Breast epithelium (tissue), 4 donors: ENCODE results near the gene FAM110A. TPM values are rescaled to one million over a fixed set of nuclear protein-coding genes. Genes with fewer than 3 reads are reported as not detected.

ENCODE experiments used
- DNase-seq, 2 donors: peaks; one replicate each; pipeline ENCODE4 v3.0.0-alpha.2; 2019; ENCODE audit warnings: low spot score in 2 of 2
- H3K27ac ChIP-seq, 2 donors: fragments of 200-600 bp; sonication (generic) in 1 of 2; one replicate each; pipeline ENCODE4 v1.5.1; 2016 to 2019; ENCODE audit warnings: mild to moderate bottlenecking in 1 of 2
- H3K27me3 ChIP-seq, 2 donors: fragments of 200-600 bp; sonication (generic) in 1 of 2; one replicate each; pipeline versions ENCODE4 v1.5.1 to v1.6.0; 2017 to 2019; ENCODE audit warnings: control low read depth in 1 of 2, mild to moderate bottlenecking in 1 of 2
- H3K36me3 ChIP-seq: fragments of 200-600 bp; one replicate; pipeline ENCODE4 v1.5.1; 2019
- H3K4me1 ChIP-seq, 2 donors: fragments of 200-600 bp; sonication (generic); one replicate each; pipeline ENCODE4 v1.5.1; 2016 to 2019; ENCODE audit warnings: control low read depth in 1 of 2
- H3K4me3 ChIP-seq, 3 donors: fragments of 200-600 bp; sonication (generic); 1 replicate in 2 of 3; 2 replicates in 1 of 3; pipeline ENCODE4 v1.5.1; 2016 to 2019; ENCODE audit warnings: mild to moderate bottlenecking in 3 of 3, moderate library complexity in 2 of 3
- H3K9me3 ChIP-seq, 2 donors: fragments of 200-600 bp; sonication (generic) in 1 of 2; one replicate each; pipeline ENCODE4 v1.5.1; 2016 to 2019; ENCODE audit warnings: control low read depth in 1 of 2
- POLR2A ChIP-seq: fragments of 450-650 bp; IDR thresholded peaks from one replicate; pipeline ENCODE4 v1.6.1; 2016; ENCODE audit warnings: antibody characterized with exemption, mild to moderate bottlenecking, moderate library complexity
- POLR2AphosphoS5 ChIP-seq, 3 donors: sonication (generic); formaldehyde crosslinking; IDR thresholded peaks; one replicate each; pipeline ENCODE4 v1.6.1; 2017; ENCODE audit warnings: antibody characterized with exemption in 3 of 3
- intact Hi-C: fragments of 100-400 bp; cut with DNase I; formaldehyde crosslinking; loops from one replicate; pipeline ENCODE4 v1.15.1; 2023; ENCODE audit warnings: low total_unique reads
- total RNA-seq, 3 donors: library from RNA; depleted of rRNA; stranded (reverse); fragments of >200 nt; gene quantifications; one replicate each; pipeline ENCODE4 v1.1.0, GENCODE V29; 2016
- TF ChIP-seq, protein P1 (sequence below), 3 donors: fragments of 450-650 bp; IDR thresholded peaks; one replicate each; pipeline ENCODE4 v1.5.1; 2016 to 2017; ENCODE audit warnings: antibody characterized with exemption in 3 of 3, mild to moderate bottlenecking in 3 of 3, moderate library complexity in 3 of 3

FAM110A gene
- total RNA-seq, 3 donors from 2014 or later: 4.0 to 18.9 (median 8.2) TPM

DNA sequence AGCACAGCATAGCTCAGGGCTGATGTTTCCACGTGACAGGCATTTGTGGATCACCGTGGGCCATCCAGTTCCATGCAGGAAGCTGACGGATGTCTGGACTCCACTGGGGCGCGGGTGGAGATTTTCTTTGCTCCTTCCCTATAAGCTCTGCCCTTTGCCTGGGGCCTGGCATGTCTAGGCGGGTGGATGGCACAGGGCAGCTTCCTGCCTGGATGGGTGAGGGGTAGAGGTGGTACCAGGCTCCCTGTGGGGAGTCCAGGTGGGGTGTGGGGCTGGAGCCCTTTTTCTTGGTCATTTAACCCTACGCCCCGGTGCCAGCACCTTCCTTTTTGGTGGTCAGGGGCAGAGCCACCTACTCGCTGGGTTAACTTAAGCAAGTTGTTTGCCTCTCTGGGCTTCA lies 10.4 kb downstream of the FAM110A start:
- no peaks in the 10 kb centered on the region for H3K9me3 ChIP-seq
- no peak for TF ChIP-seq POLR2AphosphoS5 (IDR thresholded peaks at IDR 0.05)
- TF ChIP-seq POLR2A: no peak
- TF ChIP-seq, protein P1, sequence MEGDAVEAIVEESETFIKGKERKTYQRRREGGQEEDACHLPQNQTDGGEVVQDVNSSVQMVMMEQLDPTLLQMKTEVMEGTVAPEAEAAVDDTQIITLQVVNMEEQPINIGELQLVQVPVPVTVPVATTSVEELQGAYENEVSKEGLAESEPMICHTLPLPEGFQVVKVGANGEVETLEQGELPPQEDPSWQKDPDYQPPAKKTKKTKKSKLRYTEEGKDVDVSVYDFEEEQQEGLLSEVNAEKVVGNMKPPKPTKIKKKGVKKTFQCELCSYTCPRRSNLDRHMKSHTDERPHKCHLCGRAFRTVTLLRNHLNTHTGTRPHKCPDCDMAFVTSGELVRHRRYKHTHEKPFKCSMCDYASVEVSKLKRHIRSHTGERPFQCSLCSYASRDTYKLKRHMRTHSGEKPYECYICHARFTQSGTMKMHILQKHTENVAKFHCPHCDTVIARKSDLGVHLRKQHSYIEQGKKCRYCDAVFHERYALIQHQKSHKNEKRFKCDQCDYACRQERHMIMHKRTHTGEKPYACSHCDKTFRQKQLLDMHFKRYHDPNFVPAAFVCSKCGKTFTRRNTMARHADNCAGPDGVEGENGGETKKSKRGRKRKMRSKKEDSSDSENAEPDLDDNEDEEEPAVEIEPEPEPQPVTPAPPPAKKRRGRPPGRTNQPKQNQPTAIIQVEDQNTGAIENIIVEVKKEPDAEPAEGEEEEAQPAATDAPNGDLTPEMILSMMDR (IDR thresholded peaks at IDR 0.05): no peak
- intact Hi-C loops: no loop called here
- DNase-seq: no peak
- no peaks in the 10 kb centered on the region for H3K27me3 ChIP-seq
- peaks cover 4 to 7% of the 10 kb centered on the region in 2 donors for H3K4me1 ChIP-seq
- peak overlapping the region; percentile 87 to 93 for H3K27ac ChIP-seq
- H3K36me3 ChIP-seq: no peaks in the 10 kb centered on the region
- H3K4me3 ChIP-seq: peak overlapping the region in 2 of 3 donors; percentile 45 to 60

DNA sequence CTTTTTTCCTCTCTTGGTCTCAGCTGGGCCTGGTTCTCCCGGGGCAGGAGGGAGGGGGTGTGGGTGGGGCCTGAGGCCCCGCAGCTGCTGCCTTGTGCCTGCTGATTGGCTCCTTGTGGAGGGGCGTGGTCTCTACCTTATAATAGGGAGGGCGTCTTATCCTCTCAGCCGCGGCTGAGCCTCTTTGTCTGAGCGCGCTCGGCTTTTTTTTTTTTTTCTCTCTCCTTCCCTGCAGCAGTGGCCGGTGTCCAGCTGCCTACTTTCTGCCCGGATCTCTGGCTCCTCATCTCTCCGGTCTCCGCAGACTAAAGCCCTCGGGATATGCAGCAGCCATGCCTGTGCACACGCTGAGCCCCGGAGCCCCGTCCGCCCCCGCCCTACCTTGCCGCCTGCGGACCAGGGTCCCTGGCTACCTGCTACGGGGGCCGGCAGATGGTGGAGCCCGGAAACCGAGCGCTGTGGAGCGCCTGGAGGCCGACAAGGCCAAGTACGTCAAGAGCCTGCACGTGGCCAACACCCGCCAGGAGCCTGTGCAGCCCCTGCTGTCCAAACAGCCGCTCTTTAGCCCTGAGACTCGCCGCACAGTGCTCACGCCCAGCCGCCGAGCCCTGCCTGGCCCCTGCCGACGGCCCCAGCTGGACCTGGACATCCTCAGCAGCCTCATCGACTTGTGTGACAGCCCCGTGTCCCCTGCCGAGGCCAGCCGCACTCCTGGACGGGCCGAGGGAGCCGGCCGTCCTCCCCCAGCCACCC lies 11.1 kb downstream of the FAM110A start:
- H3K4me1 ChIP-seq: peaks cover 4 to 7% of the 10 kb centered on the region in 2 donors
- peak; percentile 92 for DNase-seq
- H3K27ac ChIP-seq: peak overlapping the region; percentile 30 to 87

DNA sequence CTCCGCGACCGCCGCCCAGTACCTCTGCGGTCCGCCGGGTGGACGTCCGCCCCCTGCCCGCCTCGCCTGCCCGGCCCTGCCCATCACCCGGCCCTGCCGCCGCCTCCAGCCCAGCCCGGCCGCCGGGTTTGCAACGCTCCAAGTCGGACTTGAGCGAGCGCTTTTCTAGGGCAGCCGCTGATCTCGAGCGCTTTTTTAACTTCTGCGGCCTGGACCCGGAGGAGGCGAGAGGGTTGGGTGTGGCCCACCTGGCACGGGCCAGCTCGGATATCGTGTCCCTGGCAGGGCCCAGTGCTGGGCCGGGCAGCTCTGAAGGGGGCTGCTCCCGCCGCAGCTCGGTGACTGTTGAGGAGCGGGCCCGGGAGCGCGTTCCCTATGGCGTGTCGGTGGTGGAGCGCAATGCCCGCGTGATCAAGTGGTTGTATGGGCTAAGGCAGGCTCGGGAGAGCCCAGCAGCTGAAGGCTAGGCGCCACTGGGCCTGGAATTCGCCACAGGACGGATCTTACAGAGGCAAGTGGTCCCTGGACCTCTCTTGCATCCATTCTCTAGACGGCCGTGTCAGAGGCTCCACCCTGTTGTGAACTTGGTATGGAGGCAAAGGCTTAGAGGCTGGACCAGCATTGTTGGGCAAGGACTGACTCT lies 11.8 kb downstream of the FAM110A start:
- H3K36me3 ChIP-seq: no peaks in the 10 kb centered on the region
- H3K27me3 ChIP-seq: no peaks in the 10 kb centered on the region
- H3K27ac ChIP-seq: peak overlapping the region in 1 of 2 donors; percentile 30
- intact Hi-C loops: no loop called here
- peaks cover 4 to 7% of the 10 kb centered on the region in 2 donors for H3K4me1 ChIP-seq
- H3K4me3 ChIP-seq: peak overlapping the region; percentile 27 to 60 (median 45)
- TF ChIP-seq POLR2A (no peak), POLR2AphosphoS5 (IDR thresholded peaks at IDR 0.05) (no peak)
- TF ChIP-seq, protein P1 (IDR thresholded peaks at IDR 0.05): no peak
- DNase-seq: no peak
- no peaks in the 10 kb centered on the region for H3K9me3 ChIP-seq

More for the DNA sequence above, 11.1 kb downstream of the FAM110A start:
- H3K4me3 ChIP-seq: peak overlapping the region; percentile 27 to 60 (median 45)
- no peaks in the 10 kb centered on the region for H3K27me3 ChIP-seq
- no peaks in the 10 kb centered on the region for H3K36me3 ChIP-seq
- TF ChIP-seq POLR2A: no peak
- no peaks in the 10 kb centered on the region for H3K9me3 ChIP-seq
- intact Hi-C loops: no loop called here

DNA sequence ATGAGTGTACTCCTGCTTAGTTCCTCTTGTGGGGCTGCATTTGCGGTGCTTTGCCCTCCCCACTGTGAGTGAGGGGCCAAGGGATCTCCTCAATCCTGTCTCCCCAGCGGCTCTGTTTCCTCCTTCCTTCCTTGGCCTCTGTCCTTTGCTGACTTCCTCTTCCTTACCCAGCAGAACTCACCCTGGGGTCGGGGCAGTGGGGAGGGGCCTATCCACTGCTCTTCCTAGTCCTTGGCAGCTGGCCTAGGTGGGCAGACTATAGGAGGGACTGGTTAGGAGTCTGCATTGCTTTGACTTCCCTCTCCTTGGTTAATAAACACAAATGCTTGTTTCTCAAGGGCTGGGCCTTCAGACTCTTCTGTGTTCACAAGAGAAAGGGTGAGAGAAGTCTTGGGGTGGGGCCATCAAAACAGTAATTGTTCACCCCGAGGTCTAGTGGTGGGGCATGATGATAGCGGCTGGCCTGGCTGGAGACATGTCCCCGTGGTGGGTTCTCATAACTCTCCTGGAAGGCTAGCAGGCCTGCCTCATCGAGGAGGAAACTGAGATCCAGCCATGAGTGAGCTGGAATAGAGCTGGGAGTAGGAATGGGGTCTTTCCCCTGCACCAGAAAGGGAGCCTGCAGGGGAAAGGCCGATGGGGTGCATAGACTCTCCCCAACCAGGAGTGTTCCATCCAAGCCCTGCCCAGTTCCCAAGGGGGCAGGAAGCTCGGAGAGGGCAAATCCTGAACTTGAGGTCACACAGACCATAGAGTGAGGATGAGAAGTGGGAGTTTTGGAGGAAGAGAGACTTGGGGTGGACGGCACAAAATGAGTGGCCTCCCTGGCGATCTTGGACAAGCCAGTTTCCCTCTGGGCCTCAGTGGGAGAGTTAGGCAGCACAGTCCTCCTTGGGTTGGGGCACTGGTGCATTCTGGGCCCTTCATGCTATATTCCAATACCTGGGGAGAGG lies 12.7 kb downstream of the FAM110A start:
- Histone ChIP-seq H3K4me1 (peaks cover 4 to 7% of the 10 kb centered on the region in 2 donors), H3K4me3 (peak overlapping the region in 1 of 3 donors; percentile 45), H3K36me3 (no peaks in the 10 kb centered on the region), H3K27ac (peak overlapping the region in 1 of 2 donors; percentile 3), H3K9me3 (no peaks in the 10 kb centered on the region), H3K27me3 (no peaks in the 10 kb centered on the region)
- intact Hi-C loops: no loop called here
- no peak for DNase-seq
- TF ChIP-seq, protein P1 (IDR thresholded peaks at IDR 0.05): no peak
- no peak for TF ChIP-seq POLR2A
- TF ChIP-seq POLR2AphosphoS5 (IDR thresholded peaks at IDR 0.05): no peak

DNA sequence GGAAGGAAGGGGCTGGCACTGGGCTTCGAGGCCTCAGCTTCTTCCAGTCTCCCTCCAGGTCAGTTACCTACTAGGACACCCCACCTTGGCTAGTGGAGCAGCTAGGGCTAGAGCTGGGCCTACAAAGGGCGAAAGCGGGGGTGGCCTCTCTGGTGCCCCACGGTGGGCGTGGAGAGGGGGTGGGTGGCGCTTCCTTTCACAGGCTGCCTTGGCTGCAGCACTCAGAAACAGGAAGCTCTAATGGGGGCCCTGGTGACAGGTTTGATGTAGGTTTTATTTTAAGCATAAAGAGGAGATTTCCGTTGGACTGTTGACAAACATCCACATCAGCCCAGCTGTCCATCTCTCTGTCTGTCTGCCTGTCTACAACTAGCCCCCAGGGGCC lies 13.4 kb downstream of the FAM110A start:
- DNase-seq: no peak
- Histone ChIP-seq H3K27me3 (no peaks in the 10 kb centered on the region), H3K4me3 (no peak overlapping the region), H3K27ac (peak overlapping the region in 1 of 2 donors; percentile 3), H3K36me3 (no peaks in the 10 kb centered on the region), H3K9me3 (no peaks in the 10 kb centered on the region), H3K4me1 (peaks cover 4 to 7% of the 10 kb centered on the region in 2 donors)
- TF ChIP-seq POLR2A: no peak
- TF ChIP-seq POLR2AphosphoS5 (IDR thresholded peaks at IDR 0.05): no peak
- TF ChIP-seq, protein P1 (IDR thresholded peaks at IDR 0.05): no peak
- intact Hi-C loops: no loop called here
